K562 (cell line): Measurements from ENCODE around the gene MAML3. TPM values are rescaled to one million over a fixed set of nuclear protein-coding genes. Genes with fewer than 3 reads are reported as not detected.

ENCODE experiments used
- BHLHE40 ChIP-seq: IDR thresholded peaks from 2 replicates; pipeline ENCODE4 v1.6.1; 2011; ENCODE audit warnings: low read length, improper control_type of control experiment
- ERF ChIP-seq: fragments of 450-650 bp; formaldehyde crosslinking; IDR thresholded peaks from 2 replicates; pipeline ENCODE4 v1.4.0; 2020; ENCODE audit warnings: mild to moderate bottlenecking, mixed read lengths
- ETV1 ChIP-seq: fragments of 450-650 bp; conservative IDR thresholded peaks from 2 replicates; pipeline ENCODE4 v1.6.1; 2016; ENCODE audit warnings: missing genetic modification characterization, control low read depth, low read depth, missing compliant biosample characterization
- GTF2A2 ChIP-seq: IDR thresholded peaks from 2 replicates; pipeline ENCODE4 v1.6.1; 2016; ENCODE audit warnings: mild to moderate bottlenecking, missing genetic modification characterization, missing compliant biosample characterization
- HEY1 ChIP-seq: fragments of 250-450 bp; sonication (Bioruptor Pico); IDR thresholded peaks from 2 replicates; pipeline ENCODE4 v1.5.0; 2020; ENCODE audit warnings: mild to moderate bottlenecking, moderate library complexity, borderline replicate concordance
- MTA1 ChIP-seq: fragments of 450-650 bp; IDR thresholded peaks from 2 replicates; pipeline ENCODE4 v1.6.1; 2017; ENCODE audit warnings: borderline replicate concordance
- MXI1 ChIP-seq: IDR thresholded peaks from 2 replicates; pipeline ENCODE4 v1.6.1; 2011; ENCODE audit warnings: low read depth, mild to moderate bottlenecking, improper control_type of control experiment, low read length
- NCOR1 ChIP-seq: fragments of 450-650 bp; IDR thresholded peaks from 2 replicates; pipeline ENCODE4 v1.6.1; 2016; ENCODE audit warnings: mild to moderate bottlenecking, moderate library complexity
- RCOR1 ChIP-seq, 2 experiments: IDR thresholded peaks; 2 replicates each; pipeline ENCODE4 v1.6.1; 2012; ENCODE audit warnings: low read depth in 2 of 2, low read length in 2 of 2, borderline replicate concordance in 1 of 2, improper control_type of control experiment in 1 of 2
- ZNF699 ChIP-seq: fragments of 250-450 bp; sonication (Bioruptor Pico); IDR thresholded peaks from 2 replicates; pipeline ENCODE4 v1.8.0; 2021; ENCODE audit warnings: mild to moderate bottlenecking, moderate library complexity; ENCODE audit not compliant: insufficient replicate concordance
- polyA plus RNA-seq, 8 experiments: library from polyadenylated mRNA; depleted of rRNA in 4 of 8; stranded (reverse) in 5 of 8; unstranded in 3 of 8; fragments of >200 nt; fragmentation: Nextera tagmentation in 2 of 8; fragmentation: Illumina TruSeq in 1 of 8; extraction: Ambion mirVana in 2 of 8; extraction: Trizol in 1 of 8; gene quantifications; 2 replicates each; pipeline versions ENCODE4 v1.2.1 to v1.2.3, GENCODE V29; 2011 to 2014; ENCODE audit warnings: inconsistent platforms in 1 of 8, missing spikeins in 1 of 8
- total RNA-seq, 7 experiments: library from RNA; depleted of rRNA in 6 of 7; stranded (reverse); fragments of >200 nt in 6 of 7; fragmentation: Illumina TruSeq in 2 of 7; extraction: Trizol in 2 of 7; gene quantifications; 2 replicates each; pipeline versions ENCODE4 v1.2.1 to v1.2.3, GENCODE V29; 2011 to 2021; ENCODE audit warnings: low replicate concordance in 1 of 7
- TF ChIP-seq, protein P1 (sequence below): fragments of 450-650 bp; IDR thresholded peaks from 2 replicates; pipeline ENCODE4 v1.6.1; 2017; ENCODE audit warnings: mild to moderate bottlenecking, moderate library complexity
- TF ChIP-seq, protein P2 (sequence below): fragments of 150-350 bp; IDR thresholded peaks from 2 replicates; pipeline ENCODE4 v1.6.1; 2014; ENCODE audit warnings: low read depth, mild to moderate bottlenecking, low read length, borderline replicate concordance
- TF ChIP-seq, protein P3 (sequence below): fragments of 250-450 bp; sonication (Bioruptor Pico); IDR thresholded peaks from 2 replicates; pipeline ENCODE4 v1.8.0; 2022; ENCODE audit warnings: inconsistent platforms, mild to moderate bottlenecking, moderate library complexity, borderline replicate concordance
- TF ChIP-seq, protein P4 (sequence below): fragments of 450-650 bp; formaldehyde crosslinking; IDR thresholded peaks from 2 replicates; pipeline ENCODE4 v1.4.0; 2020; ENCODE audit warnings: mild to moderate bottlenecking, moderate library complexity
- TF ChIP-seq, protein P5 (sequence below): fragments of 250-450 bp; sonication (Bioruptor Pico); IDR thresholded peaks from 2 replicates; pipeline ENCODE4 v1.4.0; 2020; ENCODE audit warnings: mild to moderate bottlenecking, moderate library complexity
- TF ChIP-seq, protein P6 (sequence below): fragments of 250-450 bp; sonication (Bioruptor Pico); IDR thresholded peaks from 2 replicates; pipeline ENCODE4 v1.8.0; 2022; ENCODE audit warnings: inconsistent platforms

MAML3 gene
- total and polyA plus RNA-seq, 9 of the 15 experiments (the other 6 are each of a cell fraction or from before 2014, with no cell fraction given) = 0.01 to 0.55 (median 0.25) TPM

DNA sequence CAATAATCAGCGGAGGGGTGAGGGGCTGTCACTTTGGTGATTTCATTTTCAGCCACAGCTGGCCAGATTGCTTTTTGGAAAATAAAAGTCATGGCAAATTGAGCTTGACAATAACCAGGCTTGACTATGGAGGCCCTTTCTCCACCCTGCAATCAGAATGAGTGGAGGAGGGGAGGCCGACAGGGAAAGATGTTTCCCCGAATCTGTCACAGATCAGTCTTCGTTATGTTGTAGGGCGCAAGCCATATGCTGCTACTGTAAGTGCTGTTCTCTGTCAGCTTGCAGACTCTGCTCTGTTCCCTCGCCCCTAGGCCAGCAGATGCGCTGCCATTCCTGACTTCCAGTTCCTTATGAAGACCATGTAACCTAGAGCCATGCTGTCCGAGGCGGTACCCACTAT, 374.3 kb downstream of the MAML3 start (continued):
- TF ChIP-seq, protein P1, sequence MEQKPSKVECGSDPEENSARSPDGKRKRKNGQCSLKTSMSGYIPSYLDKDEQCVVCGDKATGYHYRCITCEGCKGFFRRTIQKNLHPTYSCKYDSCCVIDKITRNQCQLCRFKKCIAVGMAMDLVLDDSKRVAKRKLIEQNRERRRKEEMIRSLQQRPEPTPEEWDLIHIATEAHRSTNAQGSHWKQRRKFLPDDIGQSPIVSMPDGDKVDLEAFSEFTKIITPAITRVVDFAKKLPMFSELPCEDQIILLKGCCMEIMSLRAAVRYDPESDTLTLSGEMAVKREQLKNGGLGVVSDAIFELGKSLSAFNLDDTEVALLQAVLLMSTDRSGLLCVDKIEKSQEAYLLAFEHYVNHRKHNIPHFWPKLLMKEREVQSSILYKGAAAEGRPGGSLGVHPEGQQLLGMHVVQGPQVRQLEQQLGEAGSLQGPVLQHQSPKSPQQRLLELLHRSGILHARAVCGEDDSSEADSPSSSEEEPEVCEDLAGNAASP = no peak
- TF ChIP-seq, protein P2, sequence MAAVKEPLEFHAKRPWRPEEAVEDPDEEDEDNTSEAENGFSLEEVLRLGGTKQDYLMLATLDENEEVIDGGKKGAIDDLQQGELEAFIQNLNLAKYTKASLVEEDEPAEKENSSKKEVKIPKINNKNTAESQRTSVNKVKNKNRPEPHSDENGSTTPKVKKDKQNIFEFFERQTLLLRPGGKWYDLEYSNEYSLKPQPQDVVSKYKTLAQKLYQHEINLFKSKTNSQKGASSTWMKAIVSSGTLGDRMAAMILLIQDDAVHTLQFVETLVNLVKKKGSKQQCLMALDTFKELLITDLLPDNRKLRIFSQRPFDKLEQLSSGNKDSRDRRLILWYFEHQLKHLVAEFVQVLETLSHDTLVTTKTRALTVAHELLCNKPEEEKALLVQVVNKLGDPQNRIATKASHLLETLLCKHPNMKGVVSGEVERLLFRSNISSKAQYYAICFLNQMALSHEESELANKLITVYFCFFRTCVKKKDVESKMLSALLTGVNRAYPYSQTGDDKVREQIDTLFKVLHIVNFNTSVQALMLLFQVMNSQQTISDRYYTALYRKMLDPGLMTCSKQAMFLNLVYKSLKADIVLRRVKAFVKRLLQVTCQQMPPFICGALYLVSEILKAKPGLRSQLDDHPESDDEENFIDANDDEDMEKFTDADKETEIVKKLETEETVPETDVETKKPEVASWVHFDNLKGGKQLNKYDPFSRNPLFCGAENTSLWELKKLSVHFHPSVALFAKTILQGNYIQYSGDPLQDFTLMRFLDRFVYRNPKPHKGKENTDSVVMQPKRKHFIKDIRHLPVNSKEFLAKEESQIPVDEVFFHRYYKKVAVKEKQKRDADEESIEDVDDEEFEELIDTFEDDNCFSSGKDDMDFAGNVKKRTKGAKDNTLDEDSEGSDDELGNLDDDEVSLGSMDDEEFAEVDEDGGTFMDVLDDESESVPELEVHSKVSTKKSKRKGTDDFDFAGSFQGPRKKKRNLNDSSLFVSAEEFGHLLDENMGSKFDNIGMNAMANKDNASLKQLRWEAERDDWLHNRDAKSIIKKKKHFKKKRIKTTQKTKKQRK = no peak
- TF ChIP-seq, protein P3, sequence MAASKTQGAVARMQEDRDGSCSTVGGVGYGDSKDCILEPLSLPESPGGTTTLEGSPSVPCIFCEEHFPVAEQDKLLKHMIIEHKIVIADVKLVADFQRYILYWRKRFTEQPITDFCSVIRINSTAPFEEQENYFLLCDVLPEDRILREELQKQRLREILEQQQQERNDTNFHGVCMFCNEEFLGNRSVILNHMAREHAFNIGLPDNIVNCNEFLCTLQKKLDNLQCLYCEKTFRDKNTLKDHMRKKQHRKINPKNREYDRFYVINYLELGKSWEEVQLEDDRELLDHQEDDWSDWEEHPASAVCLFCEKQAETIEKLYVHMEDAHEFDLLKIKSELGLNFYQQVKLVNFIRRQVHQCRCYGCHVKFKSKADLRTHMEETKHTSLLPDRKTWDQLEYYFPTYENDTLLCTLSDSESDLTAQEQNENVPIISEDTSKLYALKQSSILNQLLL (CRISPR knock-in tag) = no peak
- TF ChIP-seq, protein P4, sequence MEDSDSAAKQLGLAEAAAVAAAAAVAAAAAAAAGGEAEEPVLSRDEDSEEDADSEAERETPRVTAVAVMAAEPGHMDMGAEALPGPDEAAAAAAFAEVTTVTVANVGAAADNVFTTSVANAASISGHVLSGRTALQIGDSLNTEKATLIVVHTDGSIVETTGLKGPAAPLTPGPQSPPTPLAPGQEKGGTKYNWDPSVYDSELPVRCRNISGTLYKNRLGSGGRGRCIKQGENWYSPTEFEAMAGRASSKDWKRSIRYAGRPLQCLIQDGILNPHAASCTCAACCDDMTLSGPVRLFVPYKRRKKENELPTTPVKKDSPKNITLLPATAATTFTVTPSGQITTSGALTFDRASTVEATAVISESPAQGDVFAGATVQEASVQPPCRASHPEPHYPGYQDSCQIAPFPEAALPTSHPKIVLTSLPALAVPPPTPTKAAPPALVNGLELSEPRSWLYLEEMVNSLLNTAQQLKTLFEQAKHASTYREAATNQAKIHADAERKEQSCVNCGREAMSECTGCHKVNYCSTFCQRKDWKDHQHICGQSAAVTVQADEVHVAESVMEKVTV (CRISPR knock-in tag) = no peak
- TF ChIP-seq, protein P5, sequence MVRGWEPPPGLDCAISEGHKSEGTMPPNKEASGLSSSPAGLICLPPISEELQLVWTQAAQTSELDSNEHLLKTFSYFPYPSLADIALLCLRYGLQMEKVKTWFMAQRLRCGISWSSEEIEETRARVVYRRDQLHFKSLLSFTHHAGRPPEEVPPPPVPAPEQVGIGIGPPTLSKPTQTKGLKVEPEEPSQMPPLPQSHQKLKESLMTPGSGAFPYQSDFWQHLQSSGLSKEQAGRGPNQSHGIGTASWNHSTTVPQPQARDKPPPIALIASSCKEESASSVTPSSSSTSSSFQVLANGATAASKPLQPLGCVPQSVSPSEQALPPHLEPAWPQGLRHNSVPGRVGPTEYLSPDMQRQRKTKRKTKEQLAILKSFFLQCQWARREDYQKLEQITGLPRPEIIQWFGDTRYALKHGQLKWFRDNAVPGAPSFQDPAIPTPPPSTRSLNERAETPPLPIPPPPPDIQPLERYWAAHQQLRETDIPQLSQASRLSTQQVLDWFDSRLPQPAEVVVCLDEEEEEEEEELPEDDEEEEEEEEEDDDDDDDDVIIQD (CRISPR knock-in tag) = no peak
- TF ChIP-seq HEY1 (CRISPR knock-in tag) = no peak
- no peak for TF ChIP-seq NCOR1
- no peak for TF ChIP-seq ETV1 (tag)
- no peak for TF ChIP-seq GTF2A2 (tag)
- TF ChIP-seq ERF (CRISPR knock-in tag) = no peak
- TF ChIP-seq, protein P6, sequence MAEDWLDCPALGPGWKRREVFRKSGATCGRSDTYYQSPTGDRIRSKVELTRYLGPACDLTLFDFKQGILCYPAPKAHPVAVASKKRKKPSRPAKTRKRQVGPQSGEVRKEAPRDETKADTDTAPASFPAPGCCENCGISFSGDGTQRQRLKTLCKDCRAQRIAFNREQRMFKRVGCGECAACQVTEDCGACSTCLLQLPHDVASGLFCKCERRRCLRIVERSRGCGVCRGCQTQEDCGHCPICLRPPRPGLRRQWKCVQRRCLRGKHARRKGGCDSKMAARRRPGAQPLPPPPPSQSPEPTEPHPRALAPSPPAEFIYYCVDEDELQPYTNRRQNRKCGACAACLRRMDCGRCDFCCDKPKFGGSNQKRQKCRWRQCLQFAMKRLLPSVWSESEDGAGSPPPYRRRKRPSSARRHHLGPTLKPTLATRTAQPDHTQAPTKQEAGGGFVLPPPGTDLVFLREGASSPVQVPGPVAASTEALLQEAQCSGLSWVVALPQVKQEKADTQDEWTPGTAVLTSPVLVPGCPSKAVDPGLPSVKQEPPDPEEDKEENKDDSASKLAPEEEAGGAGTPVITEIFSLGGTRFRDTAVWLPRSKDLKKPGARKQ (CRISPR knock-in tag) = no peak
- TF ChIP-seq BHLHE40 = no peak
- no peak for TF ChIP-seq ZNF699 (CRISPR knock-in tag)
- TF ChIP-seq RCOR1 (IDR thresholded peaks at IDR 0.05; ENCODE audit: borderline replicate concordance in 1 of 2, low read depth in 2 of 2, low read length in 2 of 2) = no peak
- no peak for TF ChIP-seq MTA1
- no peak for TF ChIP-seq MXI1
